NCI-H82 treated with DMSO at 0.1 percent for 48 hours (cell line): ENCODE measurements around the gene SFPQ.
"Not testable (repeated sequence)": the region's sequence is repeated elsewhere in the genome, so short reads cannot be mapped to it uniquely, and the experiment has no call there.

Source experiments
- DNase-seq: peaks from one replicate; lab custom pipeline; 2025; ENCODE audit not compliant: unreplicated experiment; lab: John Stamatoyannopoulos, UW

SFPQ gene

GRCh38 chr1:35142728-35143127, 50.2 kb downstream of the SFPQ start:
- not testable (repeated sequence) for DNase-seq

GRCh38 chr1:35142294-35142693, 50.7 kb downstream of the SFPQ start:
- DNase-seq = not testable (repeated sequence)

GRCh38 chr1:35137590-35137989, 55.4 kb downstream of the SFPQ start:
- DNase-seq = peak; percentile 20

GRCh38 chr1:35136780-35137179, 56.2 kb downstream of the SFPQ start:
- DNase-seq = no peak
